ENCODE measurements around the gene ZNF175. TPM values are rescaled to one million over a fixed set of nuclear protein-coding genes. Genes with fewer than 3 reads are reported as not detected.

The ZNF175 gene
- total RNA-seq, 1 experiment from 2014 or later = 16.1 TPM

- Mint-ChIP-seq H3K4me3 (ENCODE audit: low read depth, unreplicated experiment) (peak overlapping the region; percentile 97), H3K36me3 (ENCODE audit: insufficient read depth, unreplicated experiment) (peaks cover 23% of the 10 kb centered on the region), H3K4me1 (ENCODE audit: low read depth, unreplicated experiment) (peaks cover 20% of the 10 kb centered on the region), H3K27me3 (ENCODE audit: unreplicated experiment) (peaks cover 11% of the 10 kb centered on the region), H3K27ac (ENCODE audit: unreplicated experiment) (peak overlapping the region; percentile 45), H3K9me3 (ENCODE audit: low read depth, unreplicated experiment) (peaks cover 10% of the 10 kb centered on the region)
- TF ChIP-seq, protein P1, sequence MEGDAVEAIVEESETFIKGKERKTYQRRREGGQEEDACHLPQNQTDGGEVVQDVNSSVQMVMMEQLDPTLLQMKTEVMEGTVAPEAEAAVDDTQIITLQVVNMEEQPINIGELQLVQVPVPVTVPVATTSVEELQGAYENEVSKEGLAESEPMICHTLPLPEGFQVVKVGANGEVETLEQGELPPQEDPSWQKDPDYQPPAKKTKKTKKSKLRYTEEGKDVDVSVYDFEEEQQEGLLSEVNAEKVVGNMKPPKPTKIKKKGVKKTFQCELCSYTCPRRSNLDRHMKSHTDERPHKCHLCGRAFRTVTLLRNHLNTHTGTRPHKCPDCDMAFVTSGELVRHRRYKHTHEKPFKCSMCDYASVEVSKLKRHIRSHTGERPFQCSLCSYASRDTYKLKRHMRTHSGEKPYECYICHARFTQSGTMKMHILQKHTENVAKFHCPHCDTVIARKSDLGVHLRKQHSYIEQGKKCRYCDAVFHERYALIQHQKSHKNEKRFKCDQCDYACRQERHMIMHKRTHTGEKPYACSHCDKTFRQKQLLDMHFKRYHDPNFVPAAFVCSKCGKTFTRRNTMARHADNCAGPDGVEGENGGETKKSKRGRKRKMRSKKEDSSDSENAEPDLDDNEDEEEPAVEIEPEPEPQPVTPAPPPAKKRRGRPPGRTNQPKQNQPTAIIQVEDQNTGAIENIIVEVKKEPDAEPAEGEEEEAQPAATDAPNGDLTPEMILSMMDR (IDR thresholded peaks at IDR 0.05; ENCODE audit: unreplicated experiment) = no peak
- CTCF ChIA-PET = no interaction called here
- intact Hi-C loops (cut with micrococcal nuclease; ENCODE audit: unreplicated experiment) = no loop called here
- no peak for DNase-seq
- BruUV-seq (replicated peaks) = no TSS peak
These were observed 24.4 kb downstream of the ZNF175 start for GRCh38 chr19:51595190-51596175.

GRCh38 chr19:51598159-51598915 lies 27.3 kb downstream of the ZNF175 start:
- CTCF ChIA-PET = no interaction called here
- DNase-seq = no peak
- TF ChIP-seq, protein P1 (IDR thresholded peaks at IDR 0.05; ENCODE audit: unreplicated experiment) = no peak
- Mint-ChIP-seq H3K27ac (ENCODE audit: unreplicated experiment) (no peak overlapping the region), H3K4me3 (ENCODE audit: low read depth, unreplicated experiment) (no peak overlapping the region), H3K27me3 (ENCODE audit: unreplicated experiment) (peaks cover 11% of the 10 kb centered on the region), H3K4me1 (ENCODE audit: low read depth, unreplicated experiment) (peaks cover 20% of the 10 kb centered on the region), H3K36me3 (ENCODE audit: insufficient read depth, unreplicated experiment) (peaks cover 22% of the 10 kb centered on the region), H3K9me3 (ENCODE audit: low read depth, unreplicated experiment) (peaks cover 6% of the 10 kb centered on the region)
- BruUV-seq (replicated peaks) = no TSS peak
- intact Hi-C loops (cut with micrococcal nuclease; ENCODE audit: unreplicated experiment) = no loop called here

DNA sequence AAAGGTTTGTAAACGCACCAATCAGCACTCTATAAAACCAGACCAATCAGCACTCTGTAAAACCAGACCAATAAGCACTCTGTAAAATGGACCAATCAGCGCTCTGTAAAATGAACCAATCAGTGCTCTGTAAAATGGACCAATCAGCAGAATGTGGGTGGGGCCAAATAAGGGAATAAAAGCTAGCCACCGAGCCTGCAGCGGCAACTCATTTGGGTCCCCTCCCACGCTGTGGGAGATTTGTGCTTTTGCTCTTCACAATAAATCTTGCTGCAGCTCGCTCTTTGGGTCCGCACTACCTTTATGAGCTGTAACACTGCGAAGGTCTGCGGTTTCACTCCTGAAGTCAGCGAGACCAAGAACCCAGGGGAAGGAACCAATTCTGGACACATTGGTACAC lies 28.0 kb downstream of the ZNF175 start:
- Mint-ChIP-seq H3K4me3 (ENCODE audit: low read depth, unreplicated experiment) (no peak overlapping the region), H3K9me3 (ENCODE audit: low read depth, unreplicated experiment) (peaks cover 6% of the 10 kb centered on the region), H3K27me3 (ENCODE audit: unreplicated experiment) (peaks cover 11% of the 10 kb centered on the region), H3K36me3 (ENCODE audit: insufficient read depth, unreplicated experiment) (peaks cover 15% of the 10 kb centered on the region), H3K4me1 (ENCODE audit: low read depth, unreplicated experiment) (peaks cover 13% of the 10 kb centered on the region), H3K27ac (ENCODE audit: unreplicated experiment) (no peak overlapping the region)
- BruUV-seq (replicated peaks) = no TSS peak
- TF ChIP-seq, protein P1 (IDR thresholded peaks at IDR 0.05; ENCODE audit: unreplicated experiment) = no peak
- CTCF ChIA-PET = no interaction called here
- no peak for DNase-seq
- intact Hi-C loops (cut with micrococcal nuclease; ENCODE audit: unreplicated experiment) = no loop called here

- Mint-ChIP-seq H3K36me3 (ENCODE audit: insufficient read depth, unreplicated experiment) (no peaks in the 10 kb centered on the region), H3K27me3 (ENCODE audit: unreplicated experiment) (peaks cover 22% of the 10 kb centered on the region), H3K9me3 (ENCODE audit: low read depth, unreplicated experiment) (peaks cover 2% of the 10 kb centered on the region), H3K4me1 (ENCODE audit: low read depth, unreplicated experiment) (no peaks in the 10 kb centered on the region), H3K27ac (ENCODE audit: unreplicated experiment) (no peak overlapping the region), H3K4me3 (ENCODE audit: low read depth, unreplicated experiment) (no peak overlapping the region)
- CTCF ChIA-PET = no interaction called here
- intact Hi-C loops (cut with micrococcal nuclease; ENCODE audit: unreplicated experiment) = no loop called here
- BruUV-seq (replicated peaks) = no TSS peak
- DNase-seq = no peak
- TF ChIP-seq, protein P1 (IDR thresholded peaks at IDR 0.05; ENCODE audit: unreplicated experiment) = no peak
These were observed 30.0 kb downstream of the ZNF175 start for GRCh38 chr19:51600940-51601580.

All from Calu3 (cell line).